GM18508 (cell line): Measurements from ENCODE around the gene TCERG1L.

Experiments
- ATAC-seq: cut with Tn5 transposase; IDR thresholded peaks from one replicate; pipeline ENCODE4 v1.9.1; 2021; ENCODE audit warnings: moderate number of reproducible peaks; ENCODE audit not compliant: insufficient read depth, unreplicated experiment

TCERG1L gene

DNA sequence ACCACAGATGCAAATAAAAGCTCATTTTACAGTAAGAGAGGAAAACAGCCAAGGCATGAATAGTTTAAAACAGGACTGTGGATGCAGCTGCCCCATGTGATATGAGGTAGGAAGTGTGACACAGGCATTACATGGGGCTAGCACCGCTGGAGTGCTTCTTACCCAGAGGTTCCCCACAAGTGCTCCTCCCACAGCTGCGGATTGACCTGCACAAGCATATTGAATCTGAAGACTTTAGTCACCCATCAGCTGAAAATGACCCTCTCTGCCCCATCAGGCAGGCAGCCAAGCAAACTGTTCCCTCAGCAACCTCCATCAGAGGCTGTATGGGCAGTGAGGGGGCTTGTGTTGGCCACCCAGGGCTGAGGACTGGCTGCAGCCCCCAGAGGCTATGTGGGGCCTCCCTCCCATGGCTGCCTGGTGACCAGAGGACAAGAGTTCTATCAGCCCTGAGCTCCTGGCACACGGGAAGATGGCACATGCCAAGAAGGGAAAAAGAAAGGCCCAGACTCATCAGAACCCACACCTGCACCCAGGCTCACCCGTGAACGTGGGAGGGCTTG lies 98.7 kb downstream of the TCERG1L start:
- no peak for ATAC-seq

DNA sequence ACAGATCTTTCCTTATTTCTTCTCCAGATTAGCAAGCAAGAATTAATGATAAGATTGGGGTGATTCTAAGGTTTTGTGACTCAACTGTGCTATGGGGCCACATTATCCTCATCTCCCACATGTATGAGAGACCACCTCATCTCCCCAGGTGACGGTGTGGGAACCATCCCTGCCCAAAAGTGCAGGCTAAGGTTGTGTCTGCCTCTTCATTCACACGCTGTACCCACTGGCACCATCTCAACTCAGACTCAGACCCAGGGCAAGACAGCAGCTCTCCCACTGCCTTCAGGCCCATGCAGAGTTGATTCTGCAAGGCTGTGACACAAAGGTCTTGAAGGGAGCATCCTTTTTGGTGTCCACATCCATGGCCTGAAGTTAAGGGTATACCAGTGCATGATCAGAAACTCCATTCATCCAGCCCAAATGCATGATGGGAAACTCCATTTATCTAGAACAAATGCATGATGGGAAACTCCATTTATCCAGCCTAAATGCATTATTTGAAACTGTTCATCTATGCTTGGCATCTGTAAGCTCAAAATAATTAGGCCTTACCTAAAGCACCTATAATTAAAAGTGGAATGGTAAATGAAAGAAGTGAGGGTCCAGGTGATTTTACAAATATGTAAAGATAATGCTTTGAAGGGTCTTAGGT lies 99.4 kb downstream of the TCERG1L start:
- no peak for ATAC-seq

DNA sequence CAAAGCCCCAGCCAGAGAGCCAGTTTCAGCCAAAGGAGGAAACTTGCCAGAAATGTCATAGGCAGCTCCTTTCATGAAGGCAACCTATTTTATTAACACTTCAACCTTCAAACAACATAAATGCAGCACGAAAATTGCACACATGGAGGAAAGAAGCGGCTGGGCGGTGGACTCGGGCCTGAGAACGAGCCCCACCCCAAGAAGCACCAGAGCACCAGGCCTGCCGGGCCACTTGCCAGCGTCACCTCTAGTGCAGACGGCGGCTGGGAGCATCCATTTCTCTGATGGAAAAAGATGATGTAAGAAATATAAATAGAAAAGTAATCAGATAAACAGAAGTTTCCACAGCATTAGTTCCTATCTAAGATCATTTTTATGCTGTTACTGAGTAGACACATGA lies 100.0 kb downstream of the TCERG1L start:
- ATAC-seq = no peak

DNA sequence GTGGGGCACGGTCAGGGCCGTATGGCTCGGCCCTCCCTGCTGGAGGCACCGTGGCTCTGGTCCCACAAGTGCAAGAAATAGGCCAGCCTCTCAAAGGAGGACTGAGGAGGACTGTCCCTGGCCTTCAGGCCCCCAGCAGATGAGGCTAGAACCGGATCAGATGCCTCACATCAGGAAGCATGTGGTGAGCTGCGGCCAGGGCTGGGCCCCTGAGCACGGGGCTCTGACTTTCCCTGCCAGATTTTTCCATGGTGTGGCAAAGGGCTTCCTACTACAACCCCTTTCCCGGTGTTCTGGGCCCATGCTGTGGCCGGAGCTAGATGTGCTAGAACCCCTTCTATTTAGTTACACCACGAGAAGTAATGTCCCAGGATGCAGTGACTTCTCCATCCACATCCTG lies 100.4 kb downstream of the TCERG1L start:
- ATAC-seq = no peak

DNA sequence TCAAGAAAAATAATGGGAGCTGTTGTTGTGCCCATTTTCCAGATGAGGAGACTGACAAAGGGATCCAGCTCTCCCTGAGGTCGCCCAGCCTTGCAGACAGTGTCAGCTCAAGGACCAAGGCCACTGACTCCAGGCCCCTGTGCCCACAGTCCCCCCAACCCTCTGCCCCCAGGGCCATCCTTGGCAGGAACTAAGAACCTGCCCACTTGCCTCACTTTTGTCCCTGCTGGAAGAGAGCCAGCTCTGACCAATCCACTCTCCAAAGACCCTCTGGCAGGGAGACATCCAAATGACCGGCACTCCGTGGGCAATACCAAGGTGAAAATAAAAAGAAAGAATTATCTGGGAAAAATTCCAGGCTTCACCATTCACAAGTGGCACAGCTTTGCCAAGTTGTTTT lies 101.3 kb downstream of the TCERG1L start:
- ATAC-seq = no peak

DNA sequence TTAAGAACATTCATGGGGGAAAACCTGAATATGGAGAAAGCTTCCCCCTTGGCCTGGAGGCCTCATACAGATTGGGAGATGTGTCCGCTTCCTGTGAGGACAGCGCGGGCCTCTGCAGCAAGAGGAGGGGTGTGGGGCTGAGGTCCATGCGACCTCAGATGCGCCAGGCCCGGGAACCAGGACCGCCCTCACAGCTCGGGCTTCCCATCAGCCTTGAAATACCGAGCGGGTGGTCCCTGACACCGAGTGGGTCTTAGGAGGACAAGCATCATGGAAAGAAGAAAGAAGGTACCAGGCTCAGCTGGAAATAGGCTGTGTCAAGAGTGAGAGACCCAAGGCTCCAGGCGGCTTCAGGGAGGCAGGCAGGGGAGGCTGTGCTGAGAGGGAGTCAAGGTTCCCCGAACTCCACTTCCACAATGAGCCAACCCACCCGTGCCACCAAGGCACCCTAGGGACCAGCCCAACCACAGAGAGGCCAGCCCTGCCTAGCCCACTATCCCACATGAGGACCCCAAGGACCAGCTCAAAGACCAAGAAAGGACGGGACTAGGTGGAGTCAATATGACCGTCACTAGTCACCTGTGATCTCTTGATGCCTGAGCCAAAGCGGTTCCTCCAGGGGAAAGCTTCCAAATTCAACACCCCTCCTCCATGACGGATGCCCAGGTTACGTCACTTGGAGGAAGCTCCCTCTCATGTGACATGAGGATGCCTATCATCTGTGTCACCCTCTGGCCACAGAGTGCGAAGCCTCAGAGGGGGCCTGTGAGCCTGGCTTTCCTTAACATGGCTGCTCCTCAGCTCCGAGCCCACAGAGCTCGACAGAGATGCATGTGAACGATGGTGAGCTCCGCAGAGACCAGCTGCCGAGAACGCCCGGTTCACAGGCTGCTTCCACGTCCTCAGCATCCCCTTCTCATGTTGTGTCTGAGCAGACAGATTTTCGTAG lies 103.7 kb downstream of the TCERG1L start:
- no peak for ATAC-seq

DNA sequence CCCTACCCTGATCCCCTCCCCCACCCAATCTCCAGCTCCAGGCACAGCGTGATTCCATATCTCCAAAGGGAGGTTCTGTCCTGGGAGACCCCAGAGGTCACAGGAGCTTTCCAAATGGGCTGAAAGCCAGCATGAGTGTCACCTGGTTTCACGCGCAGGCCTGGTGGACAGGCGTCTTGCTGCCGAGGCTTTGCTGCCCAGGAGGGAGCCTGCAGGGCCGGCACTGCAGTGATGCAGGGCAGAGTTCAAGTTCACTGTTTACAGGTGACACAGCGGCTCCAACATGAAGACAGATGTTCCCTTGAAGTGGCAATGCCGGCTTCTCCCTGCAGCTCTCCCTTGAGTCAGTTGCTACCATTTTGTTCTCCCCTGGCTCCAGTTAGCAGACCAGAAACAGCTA lies 104.3 kb downstream of the TCERG1L start:
- ATAC-seq = no peak

DNA sequence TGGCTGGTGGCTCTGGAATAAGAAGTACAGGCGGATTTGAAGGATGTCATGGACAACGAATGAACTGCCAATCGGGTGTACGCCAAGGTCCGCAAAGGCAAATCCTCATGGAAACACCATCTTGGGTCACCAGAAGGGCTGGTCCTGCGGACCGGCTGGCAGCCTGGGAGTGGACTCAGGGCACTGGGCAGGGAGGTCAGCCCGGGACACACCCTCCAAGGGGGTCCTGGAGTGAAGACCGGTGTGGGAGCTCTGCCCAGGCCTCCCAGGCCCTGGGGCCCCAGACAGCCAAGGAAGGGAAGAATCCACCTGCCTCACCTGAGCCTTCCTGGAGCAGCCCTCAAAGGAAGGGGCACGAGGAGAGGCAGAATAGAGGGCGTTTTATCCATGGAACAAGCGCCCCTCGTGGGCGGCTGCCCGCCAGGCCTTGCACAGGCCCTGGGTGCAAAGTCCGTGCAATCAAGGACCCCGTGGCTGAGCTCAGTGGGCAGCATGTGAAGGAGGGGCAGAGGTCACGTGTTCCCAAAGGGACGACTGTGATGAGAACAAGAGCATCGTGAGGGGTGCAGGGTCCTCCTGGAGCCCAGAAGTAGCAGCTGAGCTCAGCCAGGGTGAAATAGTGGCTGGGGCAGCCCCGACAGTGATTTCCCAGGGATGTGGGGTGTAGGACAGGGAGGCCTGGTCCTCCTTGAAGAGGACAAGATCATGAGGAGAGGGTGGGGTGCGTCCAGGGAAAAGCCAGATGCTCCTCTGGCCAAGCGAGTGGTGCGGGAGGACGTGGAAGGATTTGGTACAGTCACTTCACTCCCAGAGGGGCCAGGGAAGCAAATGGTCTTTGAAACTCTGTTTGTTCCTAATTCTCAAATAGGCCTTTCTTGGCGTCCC lies 105.2 kb downstream of the TCERG1L start:
- no peak for ATAC-seq

DNA sequence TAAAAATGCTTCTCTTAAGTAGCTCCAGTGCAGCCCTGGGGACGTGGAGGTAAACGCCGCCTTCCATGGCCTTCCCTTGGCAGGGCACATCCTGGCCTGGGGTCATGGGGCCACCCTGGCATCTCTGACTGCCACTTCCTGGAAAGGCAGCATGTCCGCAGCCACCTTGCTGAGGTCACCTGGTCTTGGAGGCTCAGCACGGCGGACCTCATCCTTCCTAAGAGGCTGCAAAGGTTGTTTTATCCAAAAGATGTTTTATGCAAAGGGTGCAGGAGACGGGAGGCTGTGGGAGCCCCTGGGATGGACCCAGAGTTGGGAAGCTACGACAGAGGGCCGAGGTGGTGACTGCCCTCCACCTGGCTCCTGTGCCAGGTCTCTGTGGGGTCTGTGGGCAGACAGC lies 106.0 kb downstream of the TCERG1L start:
- no peak for ATAC-seq

DNA sequence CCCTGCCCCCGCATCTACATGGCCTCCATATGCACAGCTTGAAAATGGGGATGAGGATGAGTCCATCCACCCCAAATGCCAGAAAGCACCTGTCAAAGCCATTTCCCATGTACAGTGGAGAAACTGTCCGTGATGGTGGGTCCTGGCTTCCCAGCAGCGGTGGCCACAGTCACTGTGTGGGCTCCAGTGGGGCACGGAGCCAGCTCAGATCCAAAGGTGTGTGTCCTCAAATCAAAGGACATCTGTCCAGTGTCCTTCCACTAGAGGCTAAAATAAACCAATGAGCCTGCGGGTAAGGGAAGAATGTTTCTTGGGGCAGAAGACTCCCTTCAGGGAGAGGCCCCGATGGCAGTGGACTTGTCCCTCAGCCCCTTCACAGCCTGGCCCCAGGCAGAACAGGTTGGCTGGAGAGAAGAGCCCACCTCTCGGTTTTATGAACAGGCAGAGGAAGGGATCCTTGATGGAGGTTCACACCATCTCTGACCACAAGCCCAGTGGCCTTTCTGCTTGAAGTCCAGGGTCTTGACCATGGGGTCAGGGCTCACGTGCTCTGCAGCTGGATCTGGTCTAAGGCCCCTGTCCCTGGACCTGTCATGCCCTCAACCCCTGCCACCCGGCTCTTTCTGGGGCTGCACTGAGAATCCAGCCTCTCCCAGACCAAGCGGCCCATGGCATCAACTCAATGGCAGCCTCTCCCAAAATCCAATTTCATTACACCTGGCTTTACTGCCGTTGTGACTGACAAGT lies 106.9 kb downstream of the TCERG1L start:
- no peak for ATAC-seq

DNA sequence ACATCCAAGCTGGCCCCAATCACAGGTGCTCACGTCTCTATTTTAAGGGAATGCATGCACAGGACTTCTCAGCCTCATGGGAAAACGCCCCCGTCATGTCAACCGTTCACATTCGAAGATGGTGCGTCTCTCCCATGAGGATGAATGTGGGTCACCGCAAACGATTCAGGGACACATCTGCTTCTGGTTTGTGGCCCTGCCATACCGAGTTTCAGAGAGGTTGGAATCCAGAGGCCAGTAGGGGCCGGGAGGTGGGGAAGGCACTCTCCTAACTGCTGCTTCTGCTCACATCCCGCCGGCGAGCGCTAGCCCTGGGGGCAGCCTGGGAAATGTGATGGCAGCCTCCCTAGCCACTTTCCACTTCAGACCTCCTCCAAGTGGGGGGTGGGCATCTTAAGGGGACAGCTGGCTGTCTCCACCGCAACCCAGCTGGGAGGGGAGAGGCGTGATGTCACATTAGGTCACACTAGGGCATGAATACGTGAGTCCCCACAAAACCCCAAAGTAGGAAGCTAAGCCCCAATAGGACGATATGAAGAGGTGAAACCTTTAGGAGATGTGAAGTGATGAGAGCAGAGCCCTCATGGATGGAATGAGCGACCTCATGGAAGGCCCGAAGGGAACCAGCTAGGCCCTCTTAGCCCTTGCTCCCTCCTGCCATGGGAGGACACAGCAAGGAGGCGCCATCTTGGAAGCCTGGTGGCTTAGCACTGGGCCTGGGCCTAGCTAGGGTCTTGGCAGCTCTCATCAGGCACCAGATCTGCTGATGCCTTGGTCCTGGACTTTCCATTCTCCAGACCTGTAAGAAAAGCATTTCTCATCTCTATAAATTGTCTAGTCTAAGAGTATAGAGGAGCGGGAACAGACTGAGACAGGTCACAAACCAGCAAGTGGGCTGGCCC lies 107.8 kb downstream of the TCERG1L start:
- ATAC-seq = no peak

DNA sequence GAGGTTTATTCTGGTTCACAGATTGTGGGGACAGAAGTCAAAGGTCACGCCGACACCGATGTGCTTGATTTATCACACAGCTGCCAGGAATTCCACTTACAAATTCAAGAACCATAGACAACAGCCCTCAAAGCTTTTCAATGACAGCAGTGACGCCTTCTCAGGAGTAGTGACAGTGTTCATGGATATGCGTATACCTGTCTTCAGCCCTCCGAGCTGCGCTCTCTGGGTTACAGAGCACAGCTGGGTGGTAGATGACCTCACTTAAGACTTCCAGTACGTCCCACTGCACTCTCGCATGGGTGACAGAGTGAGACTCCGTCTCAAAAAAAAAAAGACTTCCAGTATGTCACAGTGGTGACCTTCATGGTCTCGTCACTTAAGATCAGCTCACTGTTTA lies 108.5 kb downstream of the TCERG1L start:
- ATAC-seq = no peak

DNA sequence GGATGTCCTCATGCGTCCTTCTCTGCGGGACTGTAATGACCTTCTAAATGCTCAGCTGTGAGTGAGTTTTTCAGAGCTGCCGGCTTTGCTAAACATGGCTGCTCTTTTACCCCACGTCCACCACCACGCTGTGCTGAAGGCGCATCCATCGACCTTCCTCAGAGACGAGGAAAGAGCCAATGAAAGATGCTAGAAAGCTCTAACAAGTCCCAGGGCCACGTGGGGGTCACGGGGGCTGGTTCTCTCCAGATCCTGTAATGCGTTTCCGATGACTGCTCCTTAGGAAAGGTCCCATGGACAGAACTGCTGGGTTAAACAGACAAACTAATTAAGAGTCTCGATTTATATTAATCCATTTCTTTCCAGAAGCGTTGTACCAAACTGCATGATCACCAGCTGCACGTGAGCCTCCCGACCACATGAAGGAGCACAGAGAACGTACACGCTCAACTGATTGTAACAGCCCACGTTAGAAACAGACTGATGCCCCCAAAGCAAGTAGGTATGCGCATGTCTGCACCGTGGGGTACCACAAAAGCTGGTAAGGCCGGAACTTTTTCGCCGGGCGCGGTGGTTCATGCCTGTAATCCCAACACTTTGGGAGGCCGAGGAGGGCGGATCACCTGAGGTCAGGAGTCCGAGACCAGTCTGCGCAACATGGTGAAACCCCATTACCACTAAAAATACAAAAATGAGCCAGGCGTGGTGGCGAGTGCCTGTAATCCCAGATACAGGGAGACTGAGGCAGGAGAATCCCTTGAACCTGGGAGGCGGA lies 109.6 kb downstream of the TCERG1L start:
- no peak for ATAC-seq

DNA sequence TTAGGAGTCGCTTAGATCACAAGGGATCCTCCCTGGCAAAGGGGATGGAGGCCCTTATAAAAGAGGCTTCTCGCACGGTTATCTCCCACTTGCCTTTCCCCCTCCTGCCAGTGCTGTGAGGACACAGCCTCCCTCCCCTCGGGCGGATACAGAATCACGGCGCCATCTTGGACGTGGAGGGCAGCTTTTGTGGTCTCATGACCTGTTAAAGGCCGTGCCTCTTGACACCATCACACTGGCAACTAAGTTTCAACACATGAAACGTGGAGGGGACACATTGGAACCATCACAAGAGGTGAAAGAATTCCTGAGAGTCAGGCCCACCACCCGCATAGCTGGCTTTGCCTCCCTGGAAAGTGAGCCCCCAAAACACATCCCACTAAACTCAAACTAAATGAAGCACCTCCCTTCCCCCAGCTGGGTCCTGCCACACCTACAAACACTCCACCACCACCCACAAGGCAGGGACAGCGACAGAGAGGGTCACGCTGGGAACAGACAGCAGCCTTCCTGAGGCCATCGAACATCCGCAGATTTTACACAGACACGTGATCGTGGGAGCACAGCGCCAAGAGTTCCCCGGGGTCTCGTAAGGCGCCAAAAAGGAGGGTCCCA lies 110.6 kb downstream of the TCERG1L start:
- ATAC-seq = no peak

DNA sequence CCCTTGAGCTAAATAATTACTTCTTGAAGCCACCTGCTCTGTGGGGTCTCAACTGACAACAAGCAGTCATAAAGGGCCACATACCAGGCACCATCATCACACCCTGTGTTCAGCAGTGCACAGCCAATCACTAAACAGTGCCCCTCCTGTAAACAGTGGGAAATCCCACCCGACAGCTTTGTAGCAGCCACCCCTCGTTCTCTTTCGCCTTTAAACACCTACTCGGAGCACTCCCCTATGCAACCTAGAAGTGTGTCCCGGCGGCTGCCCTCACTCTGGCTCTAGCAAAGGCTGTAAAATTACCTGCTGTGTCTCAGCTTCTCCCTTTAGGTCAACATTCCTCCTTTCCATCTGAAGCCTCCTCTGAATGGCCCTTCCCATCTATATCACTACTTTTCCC lies 111.9 kb downstream of the TCERG1L start:
- no peak for ATAC-seq

DNA sequence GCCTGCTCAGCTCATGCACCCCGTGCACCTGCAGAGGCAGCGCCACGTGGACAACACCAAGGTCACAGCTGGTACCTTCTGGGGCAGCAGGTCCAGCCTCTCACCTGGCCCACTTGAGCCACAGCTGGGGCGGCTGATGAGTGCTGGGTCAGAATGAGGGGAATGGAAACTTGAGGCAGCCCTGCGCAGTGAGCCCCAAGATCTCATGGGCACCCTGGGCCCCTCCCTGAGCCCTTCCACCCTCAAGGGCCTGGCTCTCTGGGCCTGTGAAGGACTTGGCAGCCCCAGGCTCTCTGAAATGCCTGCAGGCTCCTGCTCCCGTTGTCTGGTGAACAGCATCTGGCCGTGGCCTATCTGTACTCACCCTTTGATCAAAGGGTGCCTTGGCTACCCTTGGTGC lies 112.7 kb downstream of the TCERG1L start:
- no peak for ATAC-seq

DNA sequence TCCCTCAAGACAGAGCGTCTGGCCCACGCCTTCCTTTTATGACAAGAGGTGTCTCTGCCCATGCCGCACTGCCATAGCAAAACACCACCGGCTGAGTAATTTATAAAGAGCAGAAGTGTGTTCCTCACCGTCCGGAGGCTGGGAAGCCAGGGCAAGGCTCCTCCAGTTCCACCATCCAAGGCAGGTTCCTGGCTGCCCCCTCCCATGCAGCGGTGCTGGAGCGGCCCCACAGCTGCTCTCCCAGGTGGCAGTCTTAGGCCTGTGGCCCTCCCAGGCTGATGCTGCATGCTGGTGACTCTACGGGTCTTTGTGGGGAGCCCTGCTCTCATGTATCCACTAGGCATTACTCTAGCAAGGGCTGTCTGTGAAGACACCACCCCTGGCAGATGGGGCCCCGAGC lies 113.1 kb downstream of the TCERG1L start:
- ATAC-seq = no peak
